Germinal center (tissue), 1 donor: Measurements from ENCODE around the gene RASL10B.

ENCODE experiments used
- DNase-seq: peaks from one replicate; pipeline ENCODE4 v3.0.0; 2012; ENCODE audit warnings: mixed read lengths, low spot score

RASL10B gene

GRCh38 chr17:35717475-35717874 lies 14.0 kb upstream of the RASL10B start:
- no peak for DNase-seq

GRCh38 chr17:35723735-35724134 lies 7.7 kb upstream of the RASL10B start:
- DNase-seq, result no peak

DNA sequence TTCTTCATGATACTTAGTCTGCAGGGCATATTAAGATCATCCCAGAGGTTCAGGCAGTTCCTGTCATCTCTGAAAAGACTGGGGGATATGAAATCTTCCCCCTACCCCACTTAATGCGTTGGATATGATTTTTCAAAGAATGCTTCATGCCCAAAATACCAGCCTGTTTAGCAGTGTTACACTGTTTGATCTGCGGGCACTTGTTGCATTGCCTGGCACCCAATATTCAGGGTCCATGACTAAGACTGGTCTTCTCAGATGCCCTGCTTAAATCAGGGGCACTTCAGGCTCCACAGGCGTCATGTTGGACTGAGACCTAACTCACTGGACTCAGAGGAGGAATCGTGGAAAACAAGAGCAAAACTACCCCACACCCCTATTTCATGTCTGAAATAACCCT lies 6.4 kb upstream of the RASL10B start:
- no peak for DNase-seq

- DNase-seq, result no peak
Measured at GRCh38 chr17:35725802-35726126, 5.7 kb upstream of the RASL10B start.

DNA sequence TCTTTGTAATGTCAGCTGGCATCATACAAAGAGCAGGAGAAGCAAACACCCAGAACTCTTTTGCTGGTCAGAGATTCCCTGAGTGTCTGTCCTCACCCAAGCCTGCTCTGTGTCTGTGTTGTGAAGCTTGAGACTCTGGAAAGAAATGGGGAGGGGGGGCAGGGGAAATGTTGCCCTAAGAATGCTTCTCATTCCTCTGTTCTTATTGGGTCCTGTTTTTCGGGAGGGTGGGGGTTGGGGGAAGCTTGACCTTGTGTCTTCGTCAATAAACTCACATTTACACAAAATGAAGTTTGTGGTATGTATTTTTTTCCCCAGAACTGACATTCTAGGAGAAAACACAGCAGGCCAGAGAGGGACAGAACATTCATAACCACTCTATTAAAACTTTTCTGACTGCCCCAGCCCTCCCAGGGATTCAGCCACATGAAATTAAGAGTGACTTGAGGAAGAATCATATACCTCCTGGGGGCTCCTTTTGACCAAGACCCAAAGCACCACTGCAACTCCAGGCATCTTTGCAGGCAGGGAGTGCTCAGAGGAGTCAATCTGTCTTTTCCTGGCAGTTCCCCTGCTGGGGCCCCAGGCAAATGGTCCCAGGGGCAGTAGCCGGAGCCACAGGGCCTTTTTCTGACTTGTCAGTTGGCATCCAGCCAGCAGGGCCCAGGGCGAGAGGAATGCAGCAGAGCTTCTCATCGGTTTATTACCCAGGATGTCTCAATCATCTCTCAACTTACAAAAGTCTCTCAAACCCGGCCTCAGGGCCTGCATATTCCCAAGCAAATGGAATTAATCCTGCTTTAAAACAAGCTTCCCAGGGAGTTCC lies 5.1 kb upstream of the RASL10B start:
- DNase-seq, result no peak

- no peak for DNase-seq
Measured at GRCh38 chr17:35726953-35727460, 4.4 kb upstream of the RASL10B start.

DNA sequence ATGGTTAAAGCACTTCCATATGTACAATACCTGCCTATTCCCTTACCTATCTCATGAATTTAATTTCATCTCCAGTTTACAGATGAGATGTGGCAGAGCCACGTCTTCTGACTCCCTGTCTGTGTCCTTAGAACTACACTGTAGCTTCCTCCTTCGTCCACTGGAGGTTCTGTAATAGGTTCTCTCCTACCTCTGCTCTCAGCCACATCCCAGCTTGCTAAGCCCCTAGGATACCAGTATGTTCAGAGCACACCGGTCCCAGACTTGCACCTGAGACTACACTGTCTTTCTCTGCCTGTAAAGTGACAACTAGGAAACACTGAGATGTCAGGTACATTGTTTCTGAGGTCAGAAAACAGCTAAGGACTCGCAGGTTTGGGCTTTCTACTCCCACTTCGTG lies 3.8 kb upstream of the RASL10B start:
- DNase-seq, result no peak

DNA sequence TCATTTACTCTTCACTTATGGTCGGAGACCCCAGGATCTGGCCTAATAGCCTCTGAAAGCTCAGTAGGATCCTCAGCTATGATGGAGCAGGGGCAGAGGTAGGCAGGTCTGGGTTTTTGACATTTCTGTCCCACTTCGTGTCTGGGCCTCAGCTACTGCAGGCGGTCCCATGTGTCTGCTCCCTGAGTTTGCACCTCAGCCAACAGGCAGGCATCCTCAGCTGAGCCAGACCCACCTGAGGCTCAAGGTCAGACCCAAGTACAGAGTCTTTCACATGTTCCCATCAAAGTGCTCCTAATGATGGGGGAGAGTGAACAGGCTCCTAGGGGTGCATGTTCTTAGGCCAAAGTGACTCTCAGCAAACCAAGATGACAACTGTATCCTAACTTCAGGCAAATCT lies 2.9 kb upstream of the RASL10B start:
- DNase-seq, result no peak

DNA sequence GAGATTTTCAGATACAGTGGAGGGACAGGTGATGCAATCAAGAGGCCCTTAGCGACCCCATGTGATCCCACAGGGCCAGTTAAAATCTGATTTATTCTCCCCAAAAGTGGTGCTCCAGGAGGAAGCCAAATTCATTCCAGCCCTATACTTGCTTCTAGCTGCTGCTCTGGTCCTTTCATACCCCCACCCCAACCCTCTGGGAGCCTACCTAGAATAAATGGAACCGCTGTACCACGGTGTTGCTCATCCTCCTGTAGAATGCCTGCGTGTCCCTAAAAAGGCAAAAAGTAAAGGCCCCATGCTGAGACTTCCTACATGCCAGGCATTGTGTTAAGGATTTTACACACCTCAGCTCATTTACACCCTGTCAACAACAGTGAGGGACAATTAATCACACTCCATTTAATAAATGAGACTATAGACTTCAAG lies 2.0 kb upstream of the RASL10B start:
- DNase-seq, result no peak

DNA sequence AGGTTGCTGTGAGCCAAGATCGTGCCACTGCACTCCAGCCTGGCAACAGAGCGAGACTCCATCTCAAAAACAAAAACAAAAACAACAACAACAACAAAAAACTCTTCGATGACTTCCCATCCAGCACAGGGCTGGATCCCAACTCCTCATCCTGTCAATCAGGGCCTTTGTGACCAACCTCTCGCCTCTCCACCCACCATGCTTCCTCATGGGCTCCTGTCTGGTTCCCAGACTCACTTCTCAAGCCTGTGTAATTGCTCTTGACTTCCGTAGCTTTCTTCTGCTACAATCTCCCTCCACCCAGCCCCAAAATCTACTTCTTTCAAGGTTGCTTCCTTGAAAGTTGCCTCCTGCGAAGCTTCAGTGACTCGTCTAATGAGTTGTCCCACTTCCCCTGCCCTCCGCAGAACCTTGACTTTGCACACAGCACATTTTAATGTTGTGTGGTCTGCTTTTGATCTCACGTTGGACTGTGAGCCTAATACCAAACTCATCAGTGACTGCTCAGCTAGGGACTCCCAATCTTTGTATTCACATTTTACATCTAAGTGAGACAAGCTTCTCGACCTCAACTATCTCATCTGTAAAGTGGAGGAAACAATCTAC lies 936 bp upstream of the RASL10B start:
- no peak for DNase-seq

DNA sequence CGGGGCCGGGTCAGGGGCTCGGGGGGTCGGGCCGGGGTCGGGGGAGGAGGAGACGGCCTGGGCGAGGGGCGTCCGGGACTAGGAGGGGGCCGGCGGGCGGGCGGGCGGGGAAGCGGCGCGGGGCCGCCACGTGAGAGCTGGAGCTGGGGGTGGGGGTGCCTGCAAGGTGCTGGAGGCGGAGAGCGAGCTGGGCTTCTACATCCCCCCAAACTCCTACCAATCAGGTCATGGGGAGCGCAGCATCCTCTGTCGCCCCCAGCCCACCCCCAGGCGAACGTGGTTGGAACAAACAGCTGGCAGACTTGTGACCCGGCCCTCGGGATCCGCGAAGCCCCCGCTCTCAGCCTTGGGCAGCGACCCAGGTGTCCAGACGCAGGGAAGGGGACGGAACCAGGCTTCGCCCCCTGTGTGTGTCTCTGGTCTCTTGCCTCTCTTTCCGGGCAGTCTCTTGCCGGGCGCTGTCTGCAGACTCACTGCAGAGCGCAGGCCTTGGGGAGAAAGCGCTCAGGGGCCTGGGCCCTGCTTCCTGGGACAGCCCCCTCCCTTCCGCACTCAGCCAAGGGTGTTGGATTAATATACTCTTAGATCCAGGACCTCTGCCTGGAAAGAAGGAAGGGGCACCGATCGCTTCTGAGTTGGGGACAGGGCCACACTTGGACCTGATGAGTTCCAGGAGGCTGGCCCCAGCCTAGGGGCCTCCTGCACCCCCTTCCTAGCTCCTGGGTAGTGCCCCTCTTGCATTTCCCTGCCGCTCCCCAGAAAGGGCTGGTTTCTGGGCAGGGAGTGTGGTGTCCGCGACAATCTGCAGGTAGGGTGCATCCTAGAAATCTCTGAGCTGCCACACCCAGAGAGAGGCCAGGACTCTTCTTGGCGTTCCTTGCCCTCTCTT lies 722 bp downstream of the RASL10B start:
- no peak for DNase-seq

GRCh38 chr17:35732806-35733136 lies 1.3 kb downstream of the RASL10B start:
- DNase-seq, result no peak

DNA sequence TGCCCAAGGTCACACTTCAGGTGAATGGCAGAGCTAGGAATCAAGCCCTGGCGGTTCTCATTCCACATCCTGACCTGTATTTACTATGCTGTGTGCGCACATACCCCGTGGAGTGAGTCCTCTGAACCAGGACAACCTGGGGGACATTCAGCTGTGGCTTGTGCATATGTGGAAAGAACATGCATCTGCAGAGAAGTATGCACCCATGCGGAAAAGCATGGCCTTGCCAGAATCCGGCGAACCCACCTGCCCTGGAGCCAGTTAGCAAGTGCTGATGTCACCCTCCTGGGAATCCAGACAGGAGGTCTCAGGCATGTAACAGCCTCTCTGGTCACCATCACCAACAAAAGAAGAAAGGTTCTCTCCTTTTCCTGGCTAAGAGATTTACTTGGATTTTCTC lies 1.9 kb downstream of the RASL10B start:
- no peak for DNase-seq

DNA sequence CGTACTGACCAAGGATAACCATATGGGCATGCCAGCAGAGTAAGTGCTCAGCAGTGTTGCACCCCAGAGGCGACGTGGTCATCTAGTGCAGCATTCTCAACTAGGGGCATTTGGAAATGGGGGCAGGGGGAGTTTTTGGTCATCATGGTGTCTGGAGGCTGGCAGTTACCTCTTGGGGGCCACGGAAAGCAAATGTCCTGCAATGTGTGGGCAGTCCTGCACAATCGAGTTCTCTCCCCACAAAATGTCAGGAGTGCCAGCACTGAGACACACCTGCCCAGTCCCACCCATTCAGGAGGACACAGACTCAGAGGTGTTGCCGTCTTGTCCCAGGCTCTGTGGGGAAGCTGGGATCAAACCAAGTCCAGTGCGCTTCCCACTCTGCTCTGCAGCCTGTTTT lies 3.0 kb downstream of the RASL10B start:
- no peak for DNase-seq

DNA sequence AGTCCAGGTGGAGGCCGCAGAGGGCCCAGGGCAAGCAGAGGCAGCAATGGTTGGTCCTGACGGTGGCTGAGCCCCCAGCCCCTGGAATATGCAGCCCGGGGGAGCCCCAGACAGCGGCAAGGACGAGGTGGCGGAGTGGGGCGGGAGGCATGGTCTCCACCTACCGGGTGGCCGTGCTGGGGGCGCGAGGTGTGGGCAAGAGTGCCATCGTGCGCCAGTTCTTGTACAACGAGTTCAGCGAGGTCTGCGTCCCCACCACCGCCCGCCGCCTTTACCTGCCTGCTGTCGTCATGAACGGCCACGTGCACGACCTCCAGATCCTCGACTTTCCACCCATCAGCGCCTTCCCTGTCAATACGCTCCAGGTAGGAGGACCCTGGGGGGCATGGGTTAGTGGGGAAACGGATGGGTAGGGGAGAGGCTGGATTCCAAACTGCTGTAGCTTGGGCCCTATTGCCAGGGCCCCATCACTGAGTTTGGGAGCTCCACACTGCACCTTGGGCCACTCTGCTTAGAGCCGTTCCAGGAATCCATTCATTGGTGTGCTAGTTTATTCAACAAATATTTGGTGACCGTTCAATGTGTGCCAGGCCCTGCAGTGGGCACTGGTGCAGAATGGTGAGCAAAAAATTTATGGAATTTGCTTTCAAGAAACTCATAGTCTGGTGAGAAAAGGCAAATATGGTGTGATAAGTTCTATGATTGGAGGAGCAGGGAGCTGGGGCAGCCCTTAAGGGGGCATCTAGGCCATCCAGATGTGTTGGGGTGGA lies 3.8 kb downstream of the RASL10B start:
- no peak for DNase-seq

DNA sequence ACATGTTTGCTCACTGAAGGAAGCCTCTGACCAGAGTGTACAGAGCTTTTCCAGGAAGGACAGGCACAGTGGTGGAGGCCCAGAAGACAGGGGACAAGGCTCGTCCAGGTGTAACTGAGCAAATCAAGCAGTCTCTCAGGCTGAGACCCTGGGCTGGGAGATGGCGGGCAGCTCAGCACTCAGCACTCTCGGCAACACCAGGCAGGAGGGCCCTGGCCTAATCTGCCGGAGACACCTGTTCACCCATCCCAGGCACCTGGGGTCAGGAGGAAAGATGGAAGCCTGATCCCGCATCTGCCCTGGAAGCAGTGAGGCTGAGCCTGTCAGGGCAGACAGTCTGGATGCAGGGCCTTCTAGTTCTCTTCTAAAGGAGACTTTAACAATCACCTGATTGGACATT lies 4.8 kb downstream of the RASL10B start:
- DNase-seq, result no peak

GRCh38 chr17:35738519-35739133 lies 7.2 kb downstream of the RASL10B start:
- no peak for DNase-seq

DNA sequence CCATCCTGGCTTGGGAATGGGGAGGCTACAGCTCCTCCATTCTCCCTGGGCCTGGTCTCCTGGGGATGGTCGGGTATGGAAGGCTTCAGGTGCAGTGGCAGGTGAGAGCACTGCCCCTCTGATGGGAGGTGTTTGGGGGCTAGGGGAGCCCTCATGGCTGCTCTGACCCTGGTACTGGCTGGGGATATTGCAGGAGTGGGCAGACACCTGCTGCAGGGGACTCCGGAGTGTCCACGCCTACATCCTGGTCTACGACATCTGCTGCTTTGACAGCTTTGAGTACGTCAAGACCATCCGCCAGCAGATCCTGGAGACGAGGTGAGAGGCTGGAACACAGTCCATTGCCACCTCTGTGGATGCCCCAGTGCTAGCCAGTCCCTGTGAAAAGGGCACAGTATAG lies 8.8 kb downstream of the RASL10B start:
- no peak for DNase-seq

DNA sequence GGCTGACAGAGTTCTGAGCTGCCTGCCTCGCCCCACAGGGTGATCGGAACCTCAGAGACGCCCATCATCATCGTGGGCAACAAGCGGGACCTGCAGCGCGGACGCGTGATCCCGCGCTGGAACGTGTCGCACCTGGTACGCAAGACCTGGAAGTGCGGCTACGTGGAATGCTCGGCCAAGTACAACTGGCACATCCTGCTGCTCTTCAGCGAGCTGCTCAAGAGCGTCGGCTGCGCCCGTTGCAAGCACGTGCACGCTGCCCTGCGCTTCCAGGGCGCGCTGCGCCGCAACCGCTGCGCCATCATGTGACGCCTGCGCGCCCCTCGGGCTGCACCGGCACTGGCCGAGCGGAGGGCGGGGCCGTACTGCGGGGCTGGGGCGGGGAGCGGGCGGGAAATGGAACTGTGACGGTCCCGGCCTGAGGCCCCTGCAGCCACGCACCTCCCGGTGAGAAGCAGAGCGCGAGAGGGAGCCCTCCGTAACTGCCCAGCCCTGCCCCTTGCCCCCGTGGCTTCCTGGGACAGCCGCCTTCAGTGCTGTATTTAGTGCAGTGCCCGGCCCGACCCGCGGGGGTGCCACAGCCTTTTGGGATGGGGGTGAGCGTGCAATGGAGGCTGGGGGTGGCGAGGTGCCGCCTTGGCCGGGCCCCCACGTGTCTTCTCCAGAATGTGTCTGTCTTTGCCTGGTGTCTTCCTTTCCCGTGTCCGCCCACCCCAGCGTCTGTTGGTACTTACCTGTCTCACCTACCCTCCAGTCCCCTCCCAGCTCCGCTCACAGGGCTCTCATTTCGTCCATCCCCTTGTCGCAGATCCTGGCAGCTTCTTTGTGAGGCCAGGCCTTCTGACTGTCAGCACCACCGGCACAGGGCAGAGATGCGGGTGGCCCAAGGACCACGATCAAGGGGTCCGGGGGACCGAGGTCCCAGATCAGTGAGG lies 9.8 kb downstream of the RASL10B start:
- DNase-seq, result no peak

DNA sequence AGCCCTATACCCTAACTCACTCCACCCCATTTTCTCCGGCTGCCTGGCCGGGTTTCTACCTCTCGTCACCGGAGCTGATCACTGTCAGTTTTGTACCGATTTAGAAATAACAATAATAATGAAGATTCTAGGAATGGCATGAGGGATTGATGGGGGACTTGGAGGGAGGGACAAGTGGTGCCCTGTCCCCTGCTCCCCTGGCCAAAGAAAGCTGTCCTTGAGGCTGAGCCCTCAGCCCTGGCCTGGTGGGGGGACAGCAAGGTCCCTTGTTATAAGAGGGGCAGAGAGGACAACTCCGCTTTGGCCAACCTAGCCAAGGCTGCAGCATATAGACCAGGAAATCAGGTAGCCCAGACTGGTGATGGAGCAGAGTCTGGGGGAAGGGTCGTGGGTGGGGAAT lies 11.1 kb downstream of the RASL10B start:
- DNase-seq, result no peak
